Natural killer cell (primary cell): ENCODE measurements around the gene COL5A3. TPM values are rescaled to one million over a fixed set of nuclear protein-coding genes. Genes with fewer than 3 reads are reported as not detected.

ENCODE experiments used
- ATAC-seq, 3 donors: fragments of 150-1000 bp in 2 of 3; fragments of 200-7000 bp in 1 of 3; cut with Tn5 transposase; 1 replicate in 1 of 3; 2 replicates in 2 of 3; pipeline ENCODE4 v1.10.0; 2021; ENCODE audit warnings: mild to moderate bottlenecking in 2 of 3, moderate library complexity in 2 of 3
- DNase-seq, 2 donors: peaks; one replicate each; pipeline versions ENCODE4 v3.0.0 to v3.0.0-alpha.2; 2013 to 2021; ENCODE audit warnings: mixed read lengths in 1 of 2
- H3K27ac ChIP-seq: one replicate; pipeline ENCODE4 v1.5.1; 2013; ENCODE audit warnings: mild to moderate bottlenecking, low read length
- H3K27me3 ChIP-seq: one replicate; pipeline ENCODE4 v1.6.1; 2013; ENCODE audit warnings: low read length; ENCODE audit not compliant: control insufficient read depth, insufficient read depth
- H3K36me3 ChIP-seq: one replicate; pipeline ENCODE4 v1.6.1; 2013; ENCODE audit warnings: low read length; ENCODE audit not compliant: control insufficient read depth, insufficient read depth
- H3K4me1 ChIP-seq: one replicate; pipeline ENCODE4 v1.6.1; 2013; ENCODE audit warnings: low read length; ENCODE audit not compliant: control insufficient read depth, insufficient read depth
- H3K4me3 ChIP-seq: one replicate; pipeline ENCODE4 v1.5.1; 2013; ENCODE audit warnings: low read length
- H3K9me3 ChIP-seq: one replicate; pipeline ENCODE4 v1.6.1; 2013; ENCODE audit warnings: low read length; ENCODE audit not compliant: control insufficient read depth, insufficient read depth
- H3K27ac Mint-ChIP-seq, 2 donors: one replicate each; pipeline ENCODE4 v1.8.0; 2022; ENCODE audit warnings: mild to moderate bottlenecking in 2 of 2, mixed read lengths in 2 of 2, moderate library complexity in 1 of 2
- H3K27me3 Mint-ChIP-seq, 2 donors: one replicate each; pipeline ENCODE4 v1.8.0; 2022; ENCODE audit warnings: low read depth in 2 of 2, mixed read lengths in 2 of 2
- H3K36me3 Mint-ChIP-seq: one replicate; pipeline ENCODE4 v1.8.0; 2022; ENCODE audit warnings: mixed read lengths
- H3K4me1 Mint-ChIP-seq, 2 donors: one replicate each; pipeline ENCODE4 v1.8.0; 2022; ENCODE audit warnings: mixed read lengths in 2 of 2
- H3K4me3 Mint-ChIP-seq: one replicate; pipeline ENCODE4 v1.8.0; 2022; ENCODE audit warnings: mild to moderate bottlenecking, moderate library complexity, mixed read lengths
- H3K9me3 Mint-ChIP-seq, 2 donors: one replicate each; pipeline ENCODE4 v1.8.0; 2022; ENCODE audit warnings: mixed read lengths in 2 of 2
- WGBS: methylation state at CpG from one replicate; pipeline ENCODE4 v1.1.7; 2013; ENCODE audit warnings: missing lambda C conversion rate; ENCODE audit not compliant: insufficient coverage; 5-methylcytosine and 5-hydroxymethylcytosine counted together
- intact Hi-C: fragments of 100-400 bp; cut with micrococcal nuclease; formaldehyde crosslinking; loops from one replicate; pipeline ENCODE4 v1.14.2; 2022
- total RNA-seq, 4 donors: library from RNA; stranded (reverse); fragments of 120-200 nt in 1 of 4; gene quantifications; one replicate each; pipeline versions ENCODE4 v1.2.3 to v1.2.4, GENCODE V29; 2013 to 2022
- TF ChIP-seq, protein P1 (sequence below): fragments of 200-600 bp; IDR thresholded peaks from one replicate; pipeline ENCODE4 v1.8.0; 2022; ENCODE audit warnings: antibody characterized with exemption

COL5A3 gene
- total RNA-seq, 3 donors from 2014 or later (not counting 1 experiment from before 2014, with no cell fraction given): 0.33 to 6.6 (median 0.63) TPM

DNA sequence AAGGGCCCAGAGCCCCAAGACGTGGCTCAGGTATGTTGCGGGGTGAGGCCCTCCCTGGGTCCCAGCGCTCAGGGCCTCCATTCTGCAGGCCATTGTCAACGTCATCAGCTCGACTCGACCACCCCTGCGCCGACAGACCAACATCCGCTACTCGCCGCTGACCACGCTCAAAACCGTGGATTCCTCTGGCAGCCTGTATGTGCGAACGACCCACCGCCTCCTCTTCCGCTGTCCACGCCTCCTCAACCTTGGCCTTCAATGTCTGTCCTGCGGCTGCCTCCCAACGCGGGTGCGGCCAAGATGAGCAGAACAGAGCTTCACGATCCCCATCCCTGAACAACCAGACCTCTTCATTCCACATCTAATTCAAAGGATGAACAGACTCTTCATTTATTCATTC is 11.1 kb upstream of the COL5A3 start:
- Mint-ChIP-seq H3K27me3 (peaks cover 6 to 7% of the 10 kb centered on the region in 2 donors), H3K27ac (no peak overlapping the region), H3K36me3 (no peaks in the 10 kb centered on the region), H3K4me1 (no peaks in the 10 kb centered on the region), H3K4me3 (no peak overlapping the region), H3K9me3 (no peaks in the 10 kb centered on the region)
- intact Hi-C loops: no loop called here
- ATAC-seq (no peak), DNase-seq (no peak)
- H3K4me3 ChIP-seq: no peak overlapping the region
- H3K9me3 ChIP-seq: no peaks in the 10 kb centered on the region
- no peaks in the 10 kb centered on the region for H3K4me1 ChIP-seq
- H3K27ac ChIP-seq: no peak overlapping the region
- H3K27me3 ChIP-seq: no peaks in the 10 kb centered on the region
- WGBS: 91% methylated on average over 23 of the region's 23 CpGs
- TF ChIP-seq, protein P1, sequence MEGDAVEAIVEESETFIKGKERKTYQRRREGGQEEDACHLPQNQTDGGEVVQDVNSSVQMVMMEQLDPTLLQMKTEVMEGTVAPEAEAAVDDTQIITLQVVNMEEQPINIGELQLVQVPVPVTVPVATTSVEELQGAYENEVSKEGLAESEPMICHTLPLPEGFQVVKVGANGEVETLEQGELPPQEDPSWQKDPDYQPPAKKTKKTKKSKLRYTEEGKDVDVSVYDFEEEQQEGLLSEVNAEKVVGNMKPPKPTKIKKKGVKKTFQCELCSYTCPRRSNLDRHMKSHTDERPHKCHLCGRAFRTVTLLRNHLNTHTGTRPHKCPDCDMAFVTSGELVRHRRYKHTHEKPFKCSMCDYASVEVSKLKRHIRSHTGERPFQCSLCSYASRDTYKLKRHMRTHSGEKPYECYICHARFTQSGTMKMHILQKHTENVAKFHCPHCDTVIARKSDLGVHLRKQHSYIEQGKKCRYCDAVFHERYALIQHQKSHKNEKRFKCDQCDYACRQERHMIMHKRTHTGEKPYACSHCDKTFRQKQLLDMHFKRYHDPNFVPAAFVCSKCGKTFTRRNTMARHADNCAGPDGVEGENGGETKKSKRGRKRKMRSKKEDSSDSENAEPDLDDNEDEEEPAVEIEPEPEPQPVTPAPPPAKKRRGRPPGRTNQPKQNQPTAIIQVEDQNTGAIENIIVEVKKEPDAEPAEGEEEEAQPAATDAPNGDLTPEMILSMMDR: no peak
- no peaks in the 10 kb centered on the region for H3K36me3 ChIP-seq

DNA sequence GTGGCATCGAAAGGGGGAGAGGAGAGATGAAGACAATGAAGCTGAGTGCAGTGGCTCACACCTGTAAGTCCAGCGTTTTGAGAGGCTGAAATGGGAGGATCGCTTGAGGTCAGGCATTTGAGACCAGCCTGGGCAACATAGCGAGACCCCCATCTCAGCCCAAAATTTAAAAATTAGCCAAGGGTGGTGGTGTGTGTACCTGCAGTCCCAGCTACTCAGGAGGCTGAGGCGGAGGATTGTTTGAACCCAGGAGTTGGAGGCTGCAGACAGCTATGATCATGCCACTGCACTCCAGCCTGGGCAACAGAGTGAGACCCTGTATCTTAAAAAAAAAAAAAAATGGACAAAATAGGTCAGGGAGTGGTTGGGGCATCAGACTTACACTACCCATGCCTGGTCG is 10.5 kb upstream of the COL5A3 start:
- no peaks in the 10 kb centered on the region for H3K36me3 Mint-ChIP-seq
- WGBS: 78% methylated on average over 6 of the region's 6 CpGs
- intact Hi-C loops: no loop called here

DNA sequence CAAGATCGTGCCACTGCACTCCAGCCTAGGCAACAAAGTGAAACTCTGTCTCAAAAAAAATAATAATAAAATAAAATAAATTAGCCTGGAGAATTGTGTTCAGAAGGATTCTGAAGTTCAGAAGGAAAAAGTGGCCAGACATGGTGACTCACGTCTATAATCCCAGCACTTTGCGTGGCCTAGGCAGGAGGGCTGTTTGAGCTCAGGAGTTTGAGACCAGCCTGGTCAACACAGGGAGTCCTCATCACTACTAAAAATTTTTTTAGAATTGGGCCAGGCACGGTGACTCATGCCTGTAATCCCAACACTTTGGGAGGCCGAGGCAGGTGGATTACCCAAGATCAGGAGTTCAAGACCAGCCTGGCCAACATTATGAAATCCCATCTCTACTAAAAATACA is 8.9 kb upstream of the COL5A3 start:
- Histone ChIP-seq H3K4me1 (no peaks in the 10 kb centered on the region), H3K27ac (no peak overlapping the region), H3K4me3 (no peak overlapping the region), H3K36me3 (no peaks in the 10 kb centered on the region), H3K27me3 (no peaks in the 10 kb centered on the region), H3K9me3 (no peaks in the 10 kb centered on the region)
- H3K36me3 Mint-ChIP-seq: no peaks in the 10 kb centered on the region
- no peak overlapping the region for H3K27ac Mint-ChIP-seq
- WGBS: 86% methylated on average over 4 of the region's 5 CpGs
- intact Hi-C loops: no loop called here
- H3K4me1 Mint-ChIP-seq: no peaks in the 10 kb centered on the region
- H3K27me3 Mint-ChIP-seq: peaks cover 6% of the 10 kb centered on the region in 2 donors
- TF ChIP-seq, protein P1: no peak
- DNase-seq (no peak), ATAC-seq (no peak)
- H3K9me3 Mint-ChIP-seq: no peaks in the 10 kb centered on the region
- no peak overlapping the region for H3K4me3 Mint-ChIP-seq

More for the DNA sequence above, 10.5 kb upstream of the COL5A3 start:
- Mint-ChIP-seq H3K4me1 (no peaks in the 10 kb centered on the region), H3K27me3 (peaks cover 6% of the 10 kb centered on the region in 2 donors), H3K9me3 (no peaks in the 10 kb centered on the region), H3K4me3 (no peak overlapping the region), H3K27ac (no peak overlapping the region)
- DNase-seq (no peak), ATAC-seq (no peak)
- no peak overlapping the region for H3K4me3 ChIP-seq
- H3K4me1 ChIP-seq: no peaks in the 10 kb centered on the region
- H3K27ac ChIP-seq: no peak overlapping the region
- no peaks in the 10 kb centered on the region for H3K9me3 ChIP-seq
- no peaks in the 10 kb centered on the region for H3K36me3 ChIP-seq
- H3K27me3 ChIP-seq: no peaks in the 10 kb centered on the region
- TF ChIP-seq, protein P1: no peak

DNA sequence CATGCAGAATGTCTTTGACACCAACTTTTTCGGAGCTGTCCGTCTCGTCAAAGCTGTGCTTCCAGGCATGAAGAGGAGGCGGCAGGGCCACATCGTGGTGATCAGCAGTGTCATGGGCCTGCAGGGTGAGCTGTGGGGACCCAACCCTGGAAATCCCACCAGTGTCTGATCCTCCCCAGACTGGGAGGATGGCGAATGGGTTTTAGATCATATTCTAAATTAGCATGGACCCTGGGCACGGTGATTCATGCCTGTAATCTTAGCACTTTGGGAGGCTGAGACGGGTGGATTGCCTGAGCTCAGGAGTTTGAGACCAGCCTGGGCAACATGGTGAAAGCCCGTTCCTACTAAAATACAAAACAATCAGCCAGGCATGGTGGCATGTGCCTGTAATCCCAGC is 8.5 kb upstream of the COL5A3 start:
- no peaks in the 10 kb centered on the region for H3K4me1 Mint-ChIP-seq
- ATAC-seq (no peak), DNase-seq (no peak)
- no peaks in the 10 kb centered on the region for H3K4me1 ChIP-seq
- H3K27me3 Mint-ChIP-seq: peaks cover 6% of the 10 kb centered on the region in 2 donors
- H3K9me3 ChIP-seq: no peaks in the 10 kb centered on the region
- TF ChIP-seq, protein P1: no peak
- H3K4me3 Mint-ChIP-seq: no peak overlapping the region
- no peaks in the 10 kb centered on the region for H3K27me3 ChIP-seq
- H3K4me3 ChIP-seq: no peak overlapping the region
- intact Hi-C loops: no loop called here
- H3K36me3 Mint-ChIP-seq: no peaks in the 10 kb centered on the region
- H3K27ac Mint-ChIP-seq: no peak overlapping the region
- H3K36me3 ChIP-seq: no peaks in the 10 kb centered on the region
- no peak overlapping the region for H3K27ac ChIP-seq
- H3K9me3 Mint-ChIP-seq: no peaks in the 10 kb centered on the region
- 82% methylated on average over 9 of the region's 9 CpGs for WGBS
